Measurements from ENCODE around the gene NCK2. TPM values are rescaled to one million over a fixed set of nuclear protein-coding genes. Genes with fewer than 3 reads are reported as not detected.
A peak's percentile ranks its signal among the peaks of the same experiment; 100 is the strongest.

NCK2 gene
- total and polyA plus RNA-seq, 2 of the 13 experiments (the other 11 are each of a cell fraction or from before 2014, with no cell fraction given), result 14.8 to 23.5 TPM

DNA sequence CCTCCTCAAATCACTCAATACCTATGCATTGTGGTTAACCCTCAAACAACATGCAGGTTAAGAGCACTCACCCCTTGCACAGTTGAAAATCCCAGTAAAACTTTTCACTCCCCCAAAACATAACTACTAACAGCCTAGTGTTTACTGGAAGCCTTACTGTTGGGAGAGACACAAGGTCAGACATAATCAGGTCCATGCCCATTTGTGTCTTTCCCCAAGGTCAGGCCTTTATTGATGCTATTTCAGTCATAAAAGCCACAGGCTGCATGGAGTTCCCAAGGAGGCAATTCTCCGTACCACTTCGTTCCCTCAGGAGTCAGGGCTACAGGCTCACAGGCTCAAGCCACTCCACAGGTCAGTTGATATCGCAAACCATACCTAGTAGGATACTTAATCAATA lies 180.2 kb downstream of the NCK2 start (continued):
- TF ChIP-seq ZFP36 (IDR thresholded peaks at IDR 0.05; ENCODE audit: borderline replicate concordance, low read depth, low read length, partially characterized antibody) (no peak), FOXP1 (IDR thresholded peaks at IDR 0.05) (no peak), FOXP1 (CRISPR knock-in tag; IDR thresholded peaks at IDR 0.05) (0 out of 2 replicates have a peak, but pooled peaks have one; percentile 13), ERF (CRISPR knock-in tag; IDR thresholded peaks at IDR 0.05) (no peak), TRIM24 (CRISPR knock-in tag; IDR thresholded peaks at IDR 0.05) (no peak), SOX5 (CRISPR knock-in tag; IDR thresholded peaks at IDR 0.05; ENCODE audit: borderline replicate concordance) (0 out of 2 replicates have a peak, but pooled peaks have one; percentile 41), ZNF441 (CRISPR knock-in tag; IDR thresholded peaks at IDR 0.05; ENCODE audit: borderline replicate concordance) (no peak), RFX1 (IDR thresholded peaks at IDR 0.05) (no peak), DR1 (CRISPR knock-in tag; IDR thresholded peaks at IDR 0.05) (no peak), ZFY (CRISPR knock-in tag; IDR thresholded peaks at IDR 0.05) (no peak), ZKSCAN5 (CRISPR knock-in tag; IDR thresholded peaks at IDR 0.05) (no peak), NR2F1 (CRISPR knock-in tag; IDR thresholded peaks at IDR 0.05) (no peak), YY1 (IDR thresholded peaks at IDR 0.05; ENCODE audit: insufficient read depth, insufficient replicate concordance, low read depth, low read length) (no peak), NR2F6 (IDR thresholded peaks at IDR 0.05) (no peak), NR2F6 (CRISPR knock-in tag; IDR thresholded peaks at IDR 0.05) (no peak), TOE1 (CRISPR knock-in tag; IDR thresholded peaks at IDR 0.05) (no peak)
- TF ChIP-seq, protein P1, sequence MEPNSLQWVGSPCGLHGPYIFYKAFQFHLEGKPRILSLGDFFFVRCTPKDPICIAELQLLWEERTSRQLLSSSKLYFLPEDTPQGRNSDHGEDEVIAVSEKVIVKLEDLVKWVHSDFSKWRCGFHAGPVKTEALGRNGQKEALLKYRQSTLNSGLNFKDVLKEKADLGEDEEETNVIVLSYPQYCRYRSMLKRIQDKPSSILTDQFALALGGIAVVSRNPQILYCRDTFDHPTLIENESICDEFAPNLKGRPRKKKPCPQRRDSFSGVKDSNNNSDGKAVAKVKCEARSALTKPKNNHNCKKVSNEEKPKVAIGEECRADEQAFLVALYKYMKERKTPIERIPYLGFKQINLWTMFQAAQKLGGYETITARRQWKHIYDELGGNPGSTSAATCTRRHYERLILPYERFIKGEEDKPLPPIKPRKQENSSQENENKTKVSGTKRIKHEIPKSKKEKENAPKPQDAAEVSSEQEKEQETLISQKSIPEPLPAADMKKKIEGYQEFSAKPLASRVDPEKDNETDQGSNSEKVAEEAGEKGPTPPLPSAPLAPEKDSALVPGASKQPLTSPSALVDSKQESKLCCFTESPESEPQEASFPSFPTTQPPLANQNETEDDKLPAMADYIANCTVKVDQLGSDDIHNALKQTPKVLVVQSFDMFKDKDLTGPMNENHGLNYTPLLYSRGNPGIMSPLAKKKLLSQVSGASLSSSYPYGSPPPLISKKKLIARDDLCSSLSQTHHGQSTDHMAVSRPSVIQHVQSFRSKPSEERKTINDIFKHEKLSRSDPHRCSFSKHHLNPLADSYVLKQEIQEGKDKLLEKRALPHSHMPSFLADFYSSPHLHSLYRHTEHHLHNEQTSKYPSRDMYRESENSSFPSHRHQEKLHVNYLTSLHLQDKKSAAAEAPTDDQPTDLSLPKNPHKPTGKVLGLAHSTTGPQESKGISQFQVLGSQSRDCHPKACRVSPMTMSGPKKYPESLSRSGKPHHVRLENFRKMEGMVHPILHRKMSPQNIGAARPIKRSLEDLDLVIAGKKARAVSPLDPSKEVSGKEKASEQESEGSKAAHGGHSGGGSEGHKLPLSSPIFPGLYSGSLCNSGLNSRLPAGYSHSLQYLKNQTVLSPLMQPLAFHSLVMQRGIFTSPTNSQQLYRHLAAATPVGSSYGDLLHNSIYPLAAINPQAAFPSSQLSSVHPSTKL (CRISPR knock-in tag; IDR thresholded peaks at IDR 0.05), result peak; percentile 76

All from HepG2 (cell line).